SK-N-SH (cell line): ENCODE data around the gene GPATCH1. TPM values are rescaled to one million over a fixed set of nuclear protein-coding genes. Genes with fewer than 3 reads are reported as not detected.

ENCODE experiments used
- CTCF ChIA-PET: fragments of 300-600, 350-600 bp; formaldehyde crosslinking; extraction: SDS; loops from one replicate; lab custom pipeline; 2021; lab: Yijun Ruan, JAX
- POLR2A ChIA-PET: fragments of 350-600 bp; sonication (Branson Sonifier 250); formaldehyde crosslinking; extraction: SDS; loops from one replicate; lab custom pipeline; 2020; ENCODE audit warnings: antibody characterized with exemption, inconsistent platforms; lab: Yijun Ruan, JAX
- DNase-seq: peaks from one replicate; pipeline ENCODE4 v3.0.0; 2012
- H2AFZ ChIP-seq: fragments of 200-600 bp; sonication (generic); 2 replicates; pipeline ENCODE4 v1.8.1; 2016; ENCODE audit warnings: antibody characterized with exemption, mild to moderate bottlenecking, low read depth
- H3F3A ChIP-seq: fragments of 200-600 bp; sonication (generic); replicated peaks from 2 replicates; pipeline ENCODE3; 2016; ENCODE audit warnings: antibody characterized with exemption, mild to moderate bottlenecking; ENCODE audit not compliant: insufficient read depth
- H3K27ac ChIP-seq, 2 experiments: fragments of 200-500 bp in 1 of 2; fragments of 200-600 bp in 1 of 2; sonication (Bioruptor generic) in 1 of 2; sonication (generic), shearing (Covaris generic) in 1 of 2; 2 replicates each; pipeline versions ENCODE4 v1.5.1 to v1.6.1; 2014 to 2016; ENCODE audit warnings: low read depth in 2 of 2, inconsistent platforms in 1 of 2, low read length in 1 of 2, mild to moderate bottlenecking in 1 of 2, mixed read lengths in 1 of 2
- H3K27me3 ChIP-seq: fragments of 200-600 bp; sonication (generic), shearing (Covaris generic); 2 replicates; pipeline ENCODE4 v1.6.1; 2016; ENCODE audit warnings: mixed run types; ENCODE audit not compliant: insufficient read depth
- H3K36me3 ChIP-seq, 2 experiments: fragments of 200-500 bp in 1 of 2; fragments of 200-600 bp in 1 of 2; sonication (Bioruptor generic) in 1 of 2; sonication (generic) in 1 of 2; replicated peaks in 1 of 2; 2 replicates each; pipeline versions ENCODE3 to v1.5.1; 2014 to 2016; ENCODE audit warnings: low read length in 1 of 2, mild to moderate bottlenecking in 1 of 2; ENCODE audit not compliant: insufficient read depth in 2 of 2, control insufficient read depth in 1 of 2
- H3K4me1 ChIP-seq, 2 experiments: fragments of 200-500 bp in 1 of 2; fragments of 200-600 bp in 1 of 2; sonication (Bioruptor generic) in 1 of 2; sonication (generic), shearing (Covaris generic) in 1 of 2; 2 replicates each; pipeline versions ENCODE4 v1.5.1 to v1.6.1; 2014 to 2016; ENCODE audit warnings: low read depth in 1 of 2, low read length in 1 of 2, mixed run types in 1 of 2; ENCODE audit not compliant: insufficient read depth in 2 of 2, control insufficient read depth in 1 of 2
- H3K4me2 ChIP-seq: fragments of 200-600 bp; sonication (generic), shearing (Covaris generic); 2 replicates; pipeline ENCODE4 v1.6.1; 2017; ENCODE audit warnings: mixed run types
- H3K4me3 ChIP-seq, 2 experiments: fragments of 200-500 bp in 1 of 2; fragments of 200-600 bp in 1 of 2; sonication (Bioruptor generic) in 1 of 2; sonication (generic), shearing (Covaris generic) in 1 of 2; 2 replicates each; pipeline versions ENCODE4 v1.5.1 to v1.8.1; 2014 to 2016; ENCODE audit warnings: low read depth in 2 of 2, inconsistent platforms in 1 of 2, low read length in 1 of 2, mild to moderate bottlenecking in 1 of 2, mixed read lengths in 1 of 2, moderate library complexity in 1 of 2
- H3K79me2 ChIP-seq: fragments of 200-600 bp; sonication (generic); 2 replicates; pipeline ENCODE4 v1.8.1; 2017; ENCODE audit warnings: mild to moderate bottlenecking; ENCODE audit not compliant: insufficient read depth
- H3K9ac ChIP-seq: fragments of 200-600 bp; sonication (generic); 2 replicates; pipeline ENCODE4 v1.6.1; 2017; ENCODE audit warnings: mixed run types
- H3K9me2 ChIP-seq: fragments of 200-600 bp; sonication (generic); 2 replicates; pipeline ENCODE4 v1.6.1; 2017; ENCODE audit warnings: mixed run types
- H3K9me3 ChIP-seq: fragments of 200-600 bp; sonication (generic); 2 replicates; pipeline ENCODE4 v1.6.1; 2017; ENCODE audit warnings: mixed run types, mild to moderate bottlenecking, moderate library complexity
- H4K20me1 ChIP-seq: fragments of 200-600 bp; sonication (generic); 2 replicates; pipeline ENCODE4 v1.6.1; 2017; ENCODE audit warnings: mild to moderate bottlenecking, mixed run types; ENCODE audit not compliant: insufficient read depth
- EP300 ChIP-seq, 2 experiments: IDR thresholded peaks; 2 replicates each; pipeline versions ENCODE4 v1.4.0 to v1.6.1; 2012; ENCODE audit warnings: borderline replicate concordance in 1 of 2, low read depth in 1 of 2, low read length in 1 of 2
- EZH2phosphoT487 ChIP-seq: fragments of 200-600 bp; sonication (generic); IDR thresholded peaks from 2 replicates; pipeline ENCODE4 v1.6.1; 2017; ENCODE audit warnings: low read depth, mixed run types, mild to moderate bottlenecking, antibody characterized with exemption, moderate library complexity, borderline replicate concordance
- FOXJ3 ChIP-seq: sonication (generic); formaldehyde crosslinking; IDR thresholded peaks from 2 replicates; pipeline ENCODE4 v1.5.1; 2020; ENCODE audit warnings: mild to moderate bottlenecking, missing genetic modification reagents
- FOXM1 ChIP-seq: IDR thresholded peaks from 2 replicates; pipeline ENCODE4 v1.4.0; 2012; ENCODE audit warnings: low read depth, mild to moderate bottlenecking
- GABPA ChIP-seq: IDR thresholded peaks from 2 replicates; pipeline ENCODE4 v1.4.0; 2012; ENCODE audit warnings: low read depth, mild to moderate bottlenecking
- GATA2 ChIP-seq: sonication (generic); formaldehyde crosslinking; IDR thresholded peaks from 2 replicates; pipeline ENCODE4 v1.5.0; 2020; ENCODE audit warnings: mild to moderate bottlenecking, missing genetic modification reagents
- MEF2A ChIP-seq: IDR thresholded peaks from 2 replicates; pipeline ENCODE4 v1.4.0; 2012; ENCODE audit warnings: low read depth, borderline replicate concordance
- NFIC ChIP-seq: IDR thresholded peaks from 2 replicates; pipeline ENCODE4 v1.4.0; 2012; ENCODE audit warnings: borderline replicate concordance
- POLR2AphosphoS5 ChIP-seq: IDR thresholded peaks from 2 replicates; pipeline ENCODE4 v1.6.1; 2012; ENCODE audit warnings: low read depth, low read length
- RCOR1 ChIP-seq: fragments of 150-350 bp; IDR thresholded peaks from 2 replicates; pipeline ENCODE4 v1.6.1; 2017; ENCODE audit warnings: antibody characterized with exemption, low read length
- RXRA ChIP-seq: IDR thresholded peaks from 2 replicates; pipeline ENCODE4 v1.4.0; 2012; ENCODE audit warnings: low read depth, mild to moderate bottlenecking, borderline replicate concordance
- SIN3A ChIP-seq: IDR thresholded peaks from 2 replicates; pipeline ENCODE4 v1.6.1; 2012; ENCODE audit warnings: low read depth, mild to moderate bottlenecking, low read length, moderate library complexity, borderline replicate concordance
- SMC3 ChIP-seq: IDR thresholded peaks from 2 replicates; pipeline ENCODE4 v1.6.1; 2012; ENCODE audit warnings: low read depth, low read length, improper control_type of control experiment
- TAF1 ChIP-seq: IDR thresholded peaks from 2 replicates; pipeline ENCODE4 v1.6.1; 2012; ENCODE audit warnings: low read depth, mild to moderate bottlenecking, low read length, moderate library complexity, borderline replicate concordance
- TEAD4 ChIP-seq: IDR thresholded peaks from 2 replicates; pipeline ENCODE4 v1.4.0; 2012; ENCODE audit warnings: mild to moderate bottlenecking, borderline replicate concordance; ENCODE audit not compliant: insufficient read depth
- YY1 ChIP-seq: IDR thresholded peaks from 2 replicates; pipeline ENCODE4 v1.4.0; 2012; ENCODE audit warnings: low read depth, mild to moderate bottlenecking
- WGBS: methylation state at CpG from one replicate; pipeline ENCODE4 v1.1.6; 2017; ENCODE audit warnings: low lambda C conversion rate; 5-methylcytosine and 5-hydroxymethylcytosine counted together
- polyA plus RNA-seq, 3 experiments: library from polyadenylated mRNA; depleted of rRNA; stranded (reverse); fragments of >200 nt; gene quantifications; 2 replicates each; pipeline ENCODE4 v1.2.3, GENCODE V29; 2012
- TF ChIP-seq, protein P1 (sequence below): fragments of 150-350 bp; IDR thresholded peaks from 2 replicates; pipeline ENCODE4 v1.6.1; 2017; ENCODE audit warnings: antibody characterized with exemption, low read length, low read depth, borderline replicate concordance
- TF ChIP-seq, protein P2 (sequence below): IDR thresholded peaks from 2 replicates; pipeline ENCODE4 v1.4.0; 2012; ENCODE audit warnings: low read depth, borderline replicate concordance
- TF ChIP-seq, protein P3 (sequence below): fragments of 200-600 bp; sonication (generic); IDR thresholded peaks from 2 replicates; pipeline ENCODE4 v1.6.1; 2017; ENCODE audit warnings: antibody characterized with exemption, mild to moderate bottlenecking, moderate library complexity
- TF ChIP-seq, protein P4 (sequence below): IDR thresholded peaks from 2 replicates; pipeline ENCODE4 v1.4.0; 2012; ENCODE audit warnings: low read depth, borderline replicate concordance

Gene GPATCH1
- polyA plus RNA-seq, 1 of the 3 experiments (the other 2 are of a cell fraction), result 5.9 TPM

DNA sequence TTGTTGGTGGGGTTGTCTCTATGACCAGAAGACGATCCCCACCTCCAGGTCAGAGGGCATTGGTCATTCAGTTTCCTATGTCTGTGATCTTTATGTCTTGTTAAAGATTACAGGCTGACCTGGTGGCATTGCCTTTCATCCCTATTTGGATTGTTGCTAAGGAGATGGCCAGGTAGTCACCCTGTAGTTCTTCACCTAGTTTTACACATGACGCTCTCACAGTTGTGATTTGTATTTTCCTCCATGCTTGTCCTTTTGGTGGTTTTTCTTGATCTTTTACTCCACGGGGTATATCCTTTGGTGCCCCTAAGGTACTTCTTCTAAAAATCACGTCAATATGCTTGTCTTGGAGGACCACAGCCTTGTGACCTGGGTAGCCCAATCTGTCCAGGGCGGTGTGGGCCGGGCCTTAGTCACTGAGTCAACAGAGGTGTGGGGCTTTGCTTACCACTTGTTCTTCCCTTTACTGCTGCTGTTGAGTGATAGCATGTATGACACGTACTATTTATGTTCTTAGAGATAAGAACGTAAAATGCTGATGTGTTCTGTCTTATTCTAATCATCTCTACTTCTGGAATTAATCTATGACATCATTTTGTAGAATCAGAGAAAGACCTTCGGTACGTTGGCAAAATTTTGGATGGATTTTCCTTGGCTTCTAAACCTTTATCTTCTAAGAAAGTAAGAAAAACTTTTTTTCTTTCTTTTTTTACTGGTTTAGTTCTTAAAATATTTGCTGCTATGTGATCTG, 20.1 kb downstream of the GPATCH1 start:
- TF ChIP-seq SIN3A (no peak), POLR2AphosphoS5 (no peak), RCOR1 (no peak), YY1 (no peak), FOXJ3 (CRISPR knock-in tag) (no peak), GABPA (no peak), TEAD4 (no peak), TAF1 (no peak), MEF2A (no peak), NFIC (no peak), EZH2phosphoT487 (no peak), GATA2 (CRISPR knock-in tag) (no peak), FOXM1 (no peak), SMC3 (no peak), RXRA (no peak), EP300 (IDR thresholded peaks at IDR 0.05; ENCODE audit: borderline replicate concordance in 1 of 2, low read depth in 1 of 2, low read length in 1 of 2) (no peak)
- TF ChIP-seq, protein P1, sequence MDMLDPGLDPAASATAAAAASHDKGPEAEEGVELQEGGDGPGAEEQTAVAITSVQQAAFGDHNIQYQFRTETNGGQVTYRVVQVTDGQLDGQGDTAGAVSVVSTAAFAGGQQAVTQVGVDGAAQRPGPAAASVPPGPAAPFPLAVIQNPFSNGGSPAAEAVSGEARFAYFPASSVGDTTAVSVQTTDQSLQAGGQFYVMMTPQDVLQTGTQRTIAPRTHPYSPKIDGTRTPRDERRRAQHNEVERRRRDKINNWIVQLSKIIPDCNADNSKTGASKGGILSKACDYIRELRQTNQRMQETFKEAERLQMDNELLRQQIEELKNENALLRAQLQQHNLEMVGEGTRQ, result no peak
- TF ChIP-seq, protein P2, sequence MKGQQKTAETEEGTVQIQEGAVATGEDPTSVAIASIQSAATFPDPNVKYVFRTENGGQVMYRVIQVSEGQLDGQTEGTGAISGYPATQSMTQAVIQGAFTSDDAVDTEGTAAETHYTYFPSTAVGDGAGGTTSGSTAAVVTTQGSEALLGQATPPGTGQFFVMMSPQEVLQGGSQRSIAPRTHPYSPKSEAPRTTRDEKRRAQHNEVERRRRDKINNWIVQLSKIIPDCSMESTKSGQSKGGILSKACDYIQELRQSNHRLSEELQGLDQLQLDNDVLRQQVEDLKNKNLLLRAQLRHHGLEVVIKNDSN, result no peak
- TF ChIP-seq, protein P3, sequence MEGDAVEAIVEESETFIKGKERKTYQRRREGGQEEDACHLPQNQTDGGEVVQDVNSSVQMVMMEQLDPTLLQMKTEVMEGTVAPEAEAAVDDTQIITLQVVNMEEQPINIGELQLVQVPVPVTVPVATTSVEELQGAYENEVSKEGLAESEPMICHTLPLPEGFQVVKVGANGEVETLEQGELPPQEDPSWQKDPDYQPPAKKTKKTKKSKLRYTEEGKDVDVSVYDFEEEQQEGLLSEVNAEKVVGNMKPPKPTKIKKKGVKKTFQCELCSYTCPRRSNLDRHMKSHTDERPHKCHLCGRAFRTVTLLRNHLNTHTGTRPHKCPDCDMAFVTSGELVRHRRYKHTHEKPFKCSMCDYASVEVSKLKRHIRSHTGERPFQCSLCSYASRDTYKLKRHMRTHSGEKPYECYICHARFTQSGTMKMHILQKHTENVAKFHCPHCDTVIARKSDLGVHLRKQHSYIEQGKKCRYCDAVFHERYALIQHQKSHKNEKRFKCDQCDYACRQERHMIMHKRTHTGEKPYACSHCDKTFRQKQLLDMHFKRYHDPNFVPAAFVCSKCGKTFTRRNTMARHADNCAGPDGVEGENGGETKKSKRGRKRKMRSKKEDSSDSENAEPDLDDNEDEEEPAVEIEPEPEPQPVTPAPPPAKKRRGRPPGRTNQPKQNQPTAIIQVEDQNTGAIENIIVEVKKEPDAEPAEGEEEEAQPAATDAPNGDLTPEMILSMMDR, result no peak
- TF ChIP-seq, protein P4, sequence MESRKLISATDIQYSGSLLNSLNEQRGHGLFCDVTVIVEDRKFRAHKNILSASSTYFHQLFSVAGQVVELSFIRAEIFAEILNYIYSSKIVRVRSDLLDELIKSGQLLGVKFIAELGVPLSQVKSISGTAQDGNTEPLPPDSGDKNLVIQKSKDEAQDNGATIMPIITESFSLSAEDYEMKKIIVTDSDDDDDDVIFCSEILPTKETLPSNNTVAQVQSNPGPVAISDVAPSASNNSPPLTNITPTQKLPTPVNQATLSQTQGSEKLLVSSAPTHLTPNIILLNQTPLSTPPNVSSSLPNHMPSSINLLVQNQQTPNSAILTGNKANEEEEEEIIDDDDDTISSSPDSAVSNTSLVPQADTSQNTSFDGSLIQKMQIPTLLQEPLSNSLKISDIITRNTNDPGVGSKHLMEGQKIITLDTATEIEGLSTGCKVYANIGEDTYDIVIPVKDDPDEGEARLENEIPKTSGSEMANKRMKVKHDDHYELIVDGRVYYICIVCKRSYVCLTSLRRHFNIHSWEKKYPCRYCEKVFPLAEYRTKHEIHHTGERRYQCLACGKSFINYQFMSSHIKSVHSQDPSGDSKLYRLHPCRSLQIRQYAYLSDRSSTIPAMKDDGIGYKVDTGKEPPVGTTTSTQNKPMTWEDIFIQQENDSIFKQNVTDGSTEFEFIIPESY, result no peak
- Histone ChIP-seq H3K79me2 (no peaks in the 10 kb centered on the region), H4K20me1 (no peaks in the 10 kb centered on the region), H3K9me2 (no peaks in the 10 kb centered on the region), H3K9ac (no peak overlapping the region), H3K4me2 (no peak overlapping the region), H2AFZ (no peak overlapping the region), H3K4me3 (no peak overlapping the region), H3K27ac (no peak overlapping the region), H3F3A (no peaks in the 10 kb centered on the region), H3K9me3 (no peaks in the 10 kb centered on the region), H3K36me3 (peaks cover 29 to 35% of the 10 kb centered on the region in 2 experiments), H3K4me1 (peaks cover 0 to 4% of the 10 kb centered on the region in 2 experiments; a peak in 1 of 4 replicates), H3K27me3 (no peaks in the 10 kb centered on the region)
- ChIA-PET POLR2A (no interaction called here), CTCF (interaction anchor here (0.5 to 1.1 kb wide), 3 partner anchors 8 to 34 kb away, joined by 3 read pairs; no protein-coding TSS in a partner anchor)
- 81% methylated on average over 10 of the region's 10 CpGs for WGBS
- no peak for DNase-seq
